Activated naive CD4-positive, alpha-beta T cell treated with anti-CD3 and anti-CD28 coated beads, Interleukin-2, amount 50 U/mL, for 72 hours (primary cell): ENCODE results near the gene LRP5. TPM values are rescaled to one million over a fixed set of nuclear protein-coding genes. Genes with fewer than 3 reads are reported as not detected.
"Not testable (repeated sequence)": the region's sequence is repeated elsewhere in the genome, so short reads cannot be mapped to it uniquely, and the experiment has no call there.

Source experiments
- ATAC-seq, 2 donors: fragments of 150-1000 bp; cut with Tn5 transposase; 2 replicates each; pipeline ENCODE4 v1.10.0; 2021; ENCODE audit warnings: mild to moderate bottlenecking in 2 of 2, moderate library complexity in 2 of 2
- DNase-seq, 2 donors: peaks; one replicate each; pipeline ENCODE4 v3.0.0; 2021 to 2022; ENCODE audit warnings: low spot score in 2 of 2
- H3K27ac Mint-ChIP-seq, 2 donors: one replicate each; pipeline ENCODE4 v1.8.0; 2022; ENCODE audit warnings: mild to moderate bottlenecking in 2 of 2, mixed read lengths in 2 of 2
- H3K36me3 Mint-ChIP-seq, 2 donors: one replicate each; pipeline ENCODE4 v1.8.0; 2022; ENCODE audit warnings: mixed read lengths in 2 of 2
- H3K9me3 Mint-ChIP-seq, 2 donors: one replicate each; pipeline ENCODE4 v1.8.0; 2022; ENCODE audit warnings: mixed read lengths in 2 of 2
- total RNA-seq, 2 donors: library from RNA; stranded (reverse); gene quantifications; one replicate each; pipeline ENCODE4 v1.2.3, GENCODE V29; 2022

The LRP5 gene
- total RNA-seq, 2 donors from 2014 or later = 8.7 to 14.1 TPM

DNA sequence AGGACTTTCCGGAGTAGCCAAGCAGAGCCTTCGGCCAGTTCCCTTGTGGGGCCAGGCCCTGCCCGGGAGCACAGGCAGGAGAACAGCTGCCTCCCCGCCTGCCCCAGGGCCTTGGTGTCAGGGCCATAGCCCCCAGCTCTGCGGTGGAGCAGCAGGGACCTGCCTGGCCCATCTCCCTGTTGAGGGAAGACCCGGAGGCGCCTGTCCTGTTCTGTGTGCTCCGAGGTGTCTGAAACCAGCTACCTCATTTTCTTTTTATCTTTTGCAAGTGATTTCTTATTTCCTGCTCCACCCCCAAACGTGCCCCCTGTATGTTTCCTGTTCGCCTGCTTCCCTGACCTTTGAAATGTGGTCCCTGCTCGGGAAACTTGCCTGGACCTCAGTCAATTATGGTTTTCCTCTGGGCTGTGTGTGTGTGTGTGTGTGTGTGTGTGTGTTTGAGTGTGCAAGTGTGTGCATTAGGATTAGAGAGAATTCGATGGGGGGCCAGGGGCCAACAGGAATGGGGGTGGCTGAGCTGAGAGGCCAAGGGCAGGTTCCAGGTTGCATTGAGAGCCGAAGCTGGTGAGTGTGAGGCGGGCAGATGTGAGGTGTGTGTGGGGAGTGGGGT lies 19.1 kb downstream of the LRP5 start:
- Mint-ChIP-seq H3K27ac (peak overlapping the region; percentile 51 to 80), H3K9me3 (no peaks in the 10 kb centered on the region), H3K36me3 (no peaks in the 10 kb centered on the region)
- no peak for DNase-seq
- peak; percentile 49 to 61 for ATAC-seq

DNA sequence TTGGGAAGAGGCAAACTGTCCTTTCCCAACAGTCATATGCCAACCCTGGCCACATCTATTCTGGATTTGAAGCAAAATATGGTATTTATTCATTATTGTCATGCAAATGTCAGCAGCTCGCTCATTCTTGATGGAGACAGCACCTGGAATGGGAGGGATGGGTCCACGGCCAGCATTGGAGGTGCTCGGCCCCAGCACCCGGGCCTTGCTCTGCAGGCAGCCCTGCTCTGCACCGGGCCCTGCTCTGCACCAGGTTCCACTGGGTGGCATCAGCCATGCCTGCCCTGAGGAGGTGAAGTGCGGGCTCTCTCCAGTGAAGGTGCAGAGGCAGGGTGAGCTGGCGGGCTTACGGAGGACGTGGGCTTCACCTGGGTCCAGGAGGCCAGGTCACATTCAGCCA lies 19.8 kb downstream of the LRP5 start:
- no peak for ATAC-seq
- no peaks in the 10 kb centered on the region for H3K9me3 Mint-ChIP-seq
- H3K36me3 Mint-ChIP-seq = no peaks in the 10 kb centered on the region
- H3K27ac Mint-ChIP-seq = peak overlapping the region in 1 of 2 donors; percentile 80
- no peak for DNase-seq

GRCh38 chr11:68333173-68333572 lies 20.8 kb downstream of the LRP5 start:
- Mint-ChIP-seq H3K36me3 (no peaks in the 10 kb centered on the region), H3K9me3 (no peaks in the 10 kb centered on the region), H3K27ac (peak overlapping the region in 1 of 2 donors; percentile 80)
- DNase-seq (no peak), ATAC-seq (no peak)

GRCh38 chr11:68334923-68335322 lies 22.5 kb downstream of the LRP5 start:
- ATAC-seq (no peak), DNase-seq (no peak)
- H3K9me3 Mint-ChIP-seq = no peaks in the 10 kb centered on the region
- no peak overlapping the region for H3K27ac Mint-ChIP-seq
- H3K36me3 Mint-ChIP-seq = no peaks in the 10 kb centered on the region

DNA sequence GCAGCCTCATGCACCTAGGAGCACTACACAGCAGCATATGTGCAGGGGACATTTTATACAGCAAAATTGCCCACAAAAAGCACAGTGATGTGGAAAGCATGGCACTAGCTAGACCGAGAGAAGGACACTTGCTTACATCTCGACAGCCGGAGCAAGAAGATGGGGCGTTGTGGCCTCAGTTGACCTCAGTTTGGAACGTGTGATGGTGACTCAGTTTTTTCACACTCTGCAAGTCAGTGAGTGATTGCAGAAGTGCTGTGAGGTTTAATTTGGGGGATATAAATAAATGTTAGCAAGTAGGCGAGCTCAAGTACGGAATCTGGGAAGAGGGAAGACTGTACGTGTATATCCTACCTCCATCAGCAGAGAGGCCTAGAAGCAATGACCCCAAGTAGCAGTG lies 23.3 kb downstream of the LRP5 start:
- ATAC-seq (peak; percentile 16 to 47), DNase-seq (no peak)
- Mint-ChIP-seq H3K27ac (no peak overlapping the region), H3K9me3 (no peaks in the 10 kb centered on the region), H3K36me3 (no peaks in the 10 kb centered on the region)

GRCh38 chr11:68336716-68337115 lies 24.3 kb downstream of the LRP5 start:
- Mint-ChIP-seq H3K36me3 (no peaks in the 10 kb centered on the region), H3K9me3 (no peaks in the 10 kb centered on the region), H3K27ac (peak overlapping the region in 1 of 2 donors; percentile 40)
- no peak for DNase-seq
- no peak for ATAC-seq

DNA sequence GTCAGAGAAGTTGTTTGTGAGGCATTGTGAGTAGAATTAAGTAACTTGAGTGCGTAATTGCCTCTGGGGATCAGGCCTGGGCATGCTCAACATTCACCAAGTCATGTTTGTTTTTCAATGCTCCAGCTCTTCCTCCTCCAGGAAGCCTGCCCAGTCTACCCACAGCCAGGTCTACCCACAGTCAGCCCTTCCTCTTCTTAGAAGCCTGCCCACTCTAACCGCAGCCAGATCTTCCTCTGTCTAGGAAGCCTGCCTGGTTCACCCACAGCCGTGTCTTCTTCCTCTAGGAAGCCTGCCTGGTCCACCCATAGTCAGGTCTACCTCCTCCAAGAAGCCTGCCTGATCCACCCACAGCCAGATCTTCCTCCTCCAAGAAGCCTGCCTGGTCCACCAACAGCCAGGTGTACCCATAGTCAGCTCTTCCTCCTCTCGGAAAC lies 25.0 kb downstream of the LRP5 start:
- ATAC-seq (peak in 1 of 2 donors; percentile 50), DNase-seq (no peak)
- no peaks in the 10 kb centered on the region for H3K36me3 Mint-ChIP-seq
- no peaks in the 10 kb centered on the region for H3K9me3 Mint-ChIP-seq
- peak overlapping the region; percentile 40 to 62 for H3K27ac Mint-ChIP-seq

- Mint-ChIP-seq H3K9me3 (no peaks in the 10 kb centered on the region), H3K27ac (peak overlapping the region; percentile 40), H3K36me3 (no peaks in the 10 kb centered on the region)
- ATAC-seq = no peak
- no peak for DNase-seq
Measured at GRCh38 chr11:68338051-68338780, 25.8 kb downstream of the LRP5 start.

DNA sequence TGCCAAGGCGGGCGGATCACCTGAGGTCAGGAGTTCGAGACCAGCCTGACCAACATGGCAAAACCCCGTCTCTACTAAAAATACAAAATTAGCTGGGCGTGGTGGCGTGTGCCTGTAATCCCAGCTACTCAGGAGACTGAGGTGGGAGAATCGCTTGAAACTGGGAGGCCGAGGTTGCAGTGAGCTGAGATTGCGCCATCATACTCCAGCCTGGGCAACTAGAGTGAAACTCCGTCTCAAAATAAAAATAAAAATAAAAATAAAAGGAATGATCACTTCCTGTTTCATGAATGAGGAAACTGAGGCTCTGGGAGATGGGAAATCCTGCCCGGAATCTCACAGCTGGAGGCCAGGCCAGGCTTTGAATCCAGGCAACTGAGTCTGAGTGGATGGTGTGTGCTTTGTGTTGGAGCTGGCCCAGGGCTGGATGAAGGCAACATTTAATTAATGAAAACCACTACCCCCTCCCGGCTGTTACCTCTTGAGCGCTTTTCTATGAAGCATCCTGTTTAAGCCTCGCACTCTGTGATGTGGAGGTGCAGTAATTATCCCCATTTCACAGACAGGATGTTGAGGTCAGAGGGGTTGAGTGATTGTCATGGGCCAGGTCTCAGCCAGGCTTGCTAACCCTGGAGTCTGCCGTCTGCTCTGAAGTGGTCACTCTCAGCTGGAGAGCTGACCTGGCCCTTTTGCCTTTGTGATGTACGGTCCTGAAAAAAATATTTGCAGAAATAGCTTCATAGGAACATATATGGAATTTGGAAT lies 27.8 kb downstream of the LRP5 start:
- H3K27ac Mint-ChIP-seq = no peak overlapping the region
- ATAC-seq = peak; percentile 77 to 91
- H3K9me3 Mint-ChIP-seq = no peaks in the 10 kb centered on the region
- peak in 1 of 2 donors; percentile 27 for DNase-seq
- no peaks in the 10 kb centered on the region for H3K36me3 Mint-ChIP-seq

DNA sequence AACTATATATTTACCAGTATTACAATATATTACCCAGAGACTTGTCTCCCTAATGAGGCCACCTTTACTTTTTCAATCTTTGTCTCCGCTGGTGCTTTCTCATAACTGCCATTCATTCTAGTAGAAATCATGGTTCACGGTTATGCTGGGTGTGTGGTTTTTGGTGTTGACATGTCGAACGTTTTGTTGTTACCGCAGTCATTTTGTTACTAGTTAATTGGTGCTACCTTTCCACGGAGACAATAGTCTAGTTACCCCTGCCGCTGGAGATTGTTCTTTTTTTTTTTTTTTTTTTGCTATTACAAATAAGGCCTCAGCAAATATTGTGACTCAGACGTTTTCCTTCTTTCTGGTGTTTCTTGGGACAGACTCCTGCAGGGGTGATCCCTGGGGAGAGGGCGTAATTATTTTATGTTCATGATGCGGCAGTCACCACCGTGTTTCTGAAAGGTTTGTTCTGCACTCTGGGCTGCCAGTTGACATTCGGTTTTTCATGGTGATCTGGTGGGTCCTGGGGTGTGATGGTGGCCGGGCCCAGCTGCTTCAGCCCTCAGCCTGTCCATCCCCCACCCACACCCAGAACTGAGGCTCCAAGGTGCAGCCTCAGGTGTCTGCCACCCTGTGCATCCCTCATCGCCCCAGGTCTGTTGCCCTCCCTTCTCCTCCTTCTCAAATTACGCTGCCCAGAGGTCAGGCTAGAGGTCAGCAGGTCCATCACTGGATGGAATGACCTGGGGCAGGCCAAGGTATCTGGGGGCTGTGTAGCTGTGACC lies 28.6 kb downstream of the LRP5 start:
- no peak overlapping the region for H3K27ac Mint-ChIP-seq
- DNase-seq (no peak), ATAC-seq (peak in 1 of 2 donors; percentile 73)
- H3K9me3 Mint-ChIP-seq = no peaks in the 10 kb centered on the region
- H3K36me3 Mint-ChIP-seq = no peaks in the 10 kb centered on the region

DNA sequence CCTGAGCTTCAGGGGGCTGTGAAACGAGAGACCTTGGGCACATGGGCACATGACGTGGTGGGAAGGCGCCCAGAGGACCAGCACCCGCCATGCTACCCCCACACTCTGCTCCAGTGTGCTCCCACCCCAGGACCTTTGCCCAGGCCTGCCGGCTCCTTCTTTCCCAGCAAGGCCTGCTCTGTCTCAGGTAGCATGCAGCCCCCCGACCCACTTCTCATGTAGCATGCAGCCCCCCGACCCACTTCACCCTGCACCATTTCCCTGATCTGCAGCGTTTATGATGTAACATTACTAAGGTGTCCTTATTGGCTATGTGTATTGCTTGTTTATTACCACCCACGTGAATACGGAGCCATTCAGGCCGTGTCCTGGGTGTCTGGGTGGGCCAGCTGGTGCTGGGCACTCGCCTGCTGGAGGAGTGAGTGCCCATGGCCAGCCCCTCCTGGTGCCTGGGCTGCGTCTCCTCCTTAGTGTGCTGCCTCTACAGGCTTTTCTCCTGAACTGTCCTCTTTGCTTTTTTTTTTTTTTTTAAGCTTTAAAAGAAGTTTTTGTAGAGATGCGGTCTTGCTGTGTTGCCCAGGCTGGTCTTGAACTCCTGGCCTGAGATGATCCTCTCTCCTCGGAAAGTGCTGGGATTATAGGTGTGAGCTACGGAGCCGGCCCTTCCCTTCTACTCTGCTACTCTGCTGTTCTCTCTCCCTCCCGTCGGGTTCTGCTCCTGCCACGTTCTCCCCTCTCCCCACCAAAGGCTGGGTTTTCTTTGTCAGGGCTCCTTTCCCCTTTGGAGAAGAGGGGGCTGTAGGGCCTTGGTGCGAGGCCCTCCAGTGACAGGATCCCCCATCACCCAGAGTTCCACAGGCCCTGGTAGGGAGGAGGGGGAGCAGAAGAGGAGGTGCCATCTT lies 29.4 kb downstream of the LRP5 start:
- Mint-ChIP-seq H3K27ac (no peak overlapping the region), H3K9me3 (no peaks in the 10 kb centered on the region), H3K36me3 (no peaks in the 10 kb centered on the region)
- DNase-seq (no peak), ATAC-seq (no peak)

GRCh38 chr11:68342459-68343158 lies 30.2 kb downstream of the LRP5 start:
- no peak for DNase-seq
- Mint-ChIP-seq H3K36me3 (no peaks in the 10 kb centered on the region), H3K9me3 (no peaks in the 10 kb centered on the region), H3K27ac (no peak overlapping the region)
- ATAC-seq = no peak

- H3K27ac Mint-ChIP-seq = no peak overlapping the region
- no peaks in the 10 kb centered on the region for H3K9me3 Mint-ChIP-seq
- ATAC-seq (no peak), DNase-seq (no peak)
- H3K36me3 Mint-ChIP-seq = no peaks in the 10 kb centered on the region
Measured at GRCh38 chr11:68343761-68344256, 31.4 kb downstream of the LRP5 start.

DNA sequence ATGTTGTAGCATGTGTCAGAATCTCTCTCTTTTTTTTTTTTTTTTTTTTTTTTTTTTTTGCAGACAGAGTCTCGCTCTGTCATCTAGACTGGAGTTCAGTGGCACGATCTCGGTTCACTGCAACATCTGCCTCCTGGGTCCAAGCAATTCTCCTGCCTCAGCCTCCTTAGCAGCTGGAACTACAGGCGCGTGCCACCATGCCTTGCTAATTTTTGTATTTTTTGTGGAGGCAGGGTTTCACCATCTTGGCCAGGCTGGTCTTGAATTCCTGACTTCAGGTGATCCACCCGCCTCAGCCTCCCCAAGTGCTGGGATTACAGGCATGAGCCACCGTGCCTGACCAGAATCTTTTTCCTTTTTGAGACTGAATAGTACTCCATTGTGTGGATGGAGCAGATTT lies 32.4 kb downstream of the LRP5 start:
- H3K36me3 Mint-ChIP-seq, DNase-seq, H3K27ac Mint-ChIP-seq, ATAC-seq, H3K9me3 Mint-ChIP-seq: not testable (repeated sequence)

GRCh38 chr11:68345776-68346461 lies 33.5 kb downstream of the LRP5 start:
- no peak for DNase-seq
- ATAC-seq = no peak
- Mint-ChIP-seq H3K36me3 (no peaks in the 10 kb centered on the region), H3K9me3 (no peaks in the 10 kb centered on the region), H3K27ac (no peak overlapping the region)
